Measurements from ENCODE around the gene GMPS.

- TF ChIP-seq EZH2phosphoT487 (IDR thresholded peaks at IDR 0.05) (no peak), EZH2 (IDR thresholded peaks at IDR 0.05) (no peak)
These were observed 68.0 kb downstream of the GMPS start for GRCh38 chr3:155938409-155938808.

Measured in neural progenitor cell (in vitro differentiated cells).